ENCODE measurements around the gene REEP1. TPM values are rescaled to one million over a fixed set of nuclear protein-coding genes. Genes with fewer than 3 reads are reported as not detected.

The REEP1 gene
- total and polyA plus RNA-seq, 2 of the 13 experiments (the other 11 are each of a cell fraction or from before 2014, with no cell fraction given), result 0.27 TPM; not detected in 1

DNA sequence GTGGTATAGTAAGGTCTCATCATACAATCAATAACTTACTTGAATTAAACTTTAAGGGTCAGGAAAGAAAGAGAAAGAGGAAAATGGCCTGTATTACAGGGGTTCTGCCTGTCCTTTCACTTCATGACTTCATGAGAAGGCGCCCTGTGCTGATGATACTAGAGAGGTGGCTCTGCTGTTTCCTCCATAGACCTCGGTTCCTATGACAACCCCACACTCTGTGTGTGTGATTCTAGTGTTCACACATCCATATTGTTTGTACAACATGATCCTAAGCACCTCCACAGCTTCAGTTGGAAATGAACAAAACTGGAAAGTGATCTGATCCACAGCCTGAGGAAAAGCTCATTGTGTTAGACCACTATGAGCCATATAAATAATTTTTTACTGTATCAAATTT lies 7.0 kb upstream of the REEP1 start:
- Histone ChIP-seq H3K36me3 (replicated peaks in 1 of 2; ENCODE audit: control insufficient read depth in 1 of 2, insufficient read depth in 2 of 2, low read length in 2 of 2) (no peaks in the 10 kb centered on the region), H3K27ac (ENCODE audit: extremely low read length, insufficient read depth, low read length) (no peak overlapping the region), H3K27me3 (ENCODE audit: control insufficient read depth in 1 of 2, insufficient read depth in 2 of 2, low read length in 2 of 2) (peaks cover 0 to 24% of the 10 kb centered on the region in 2 experiments; a peak in 3 of 5 replicates), H2AFZ (ENCODE audit: low read length) (no peak overlapping the region), H4K20me1 (ENCODE audit: insufficient read depth, low read length) (no peaks in the 10 kb centered on the region), H3K79me2 (ENCODE audit: insufficient read depth, low read length) (no peaks in the 10 kb centered on the region), H3K9ac (ENCODE audit: insufficient read depth, low read depth, low read length) (no peak overlapping the region), H3K4me2 (ENCODE audit: low read depth, low read length) (no peak overlapping the region), H3K4me1 (ENCODE audit: insufficient read depth, low read length) (peaks cover 9% of the 10 kb centered on the region), H3K9me3 (ENCODE audit: low read length) (no peaks in the 10 kb centered on the region), H3K4me3 (replicated peaks in 1 of 3; ENCODE audit: insufficient read depth in 1 of 3, low read depth in 2 of 3, low read length in 3 of 3) (no peak overlapping the region)
- WGBS (ENCODE audit: low lambda C conversion rate), result 41% methylated on average over 2 of the region's 2 CpGs
- in situ Hi-C loops (cut with HindIII; ENCODE audit: extremely low pct_ligation_motif_present, low pct_unique_long_range_greater_than_20kb) (no loop called here), intact Hi-C loops (cut with micrococcal nuclease; ENCODE audit: unreplicated experiment) (no loop called here)
- ChIA-PET CTCF (ENCODE audit: low intra/inter-chr PET ratio, low total read pairs) (no interaction called here), POLR2A (no interaction called here)
- no TSS peak for BruUV-seq (replicated peaks)
- no peak for DNase-seq (ENCODE audit: low spot score)
- ATAC-seq, result no peak
- no peak for FAIRE-seq
- no peak for TF ChIP-seq CSRNP1 (CRISPR knock-in tag; IDR thresholded peaks at IDR 0.05)
- TF ChIP-seq, protein P1, sequence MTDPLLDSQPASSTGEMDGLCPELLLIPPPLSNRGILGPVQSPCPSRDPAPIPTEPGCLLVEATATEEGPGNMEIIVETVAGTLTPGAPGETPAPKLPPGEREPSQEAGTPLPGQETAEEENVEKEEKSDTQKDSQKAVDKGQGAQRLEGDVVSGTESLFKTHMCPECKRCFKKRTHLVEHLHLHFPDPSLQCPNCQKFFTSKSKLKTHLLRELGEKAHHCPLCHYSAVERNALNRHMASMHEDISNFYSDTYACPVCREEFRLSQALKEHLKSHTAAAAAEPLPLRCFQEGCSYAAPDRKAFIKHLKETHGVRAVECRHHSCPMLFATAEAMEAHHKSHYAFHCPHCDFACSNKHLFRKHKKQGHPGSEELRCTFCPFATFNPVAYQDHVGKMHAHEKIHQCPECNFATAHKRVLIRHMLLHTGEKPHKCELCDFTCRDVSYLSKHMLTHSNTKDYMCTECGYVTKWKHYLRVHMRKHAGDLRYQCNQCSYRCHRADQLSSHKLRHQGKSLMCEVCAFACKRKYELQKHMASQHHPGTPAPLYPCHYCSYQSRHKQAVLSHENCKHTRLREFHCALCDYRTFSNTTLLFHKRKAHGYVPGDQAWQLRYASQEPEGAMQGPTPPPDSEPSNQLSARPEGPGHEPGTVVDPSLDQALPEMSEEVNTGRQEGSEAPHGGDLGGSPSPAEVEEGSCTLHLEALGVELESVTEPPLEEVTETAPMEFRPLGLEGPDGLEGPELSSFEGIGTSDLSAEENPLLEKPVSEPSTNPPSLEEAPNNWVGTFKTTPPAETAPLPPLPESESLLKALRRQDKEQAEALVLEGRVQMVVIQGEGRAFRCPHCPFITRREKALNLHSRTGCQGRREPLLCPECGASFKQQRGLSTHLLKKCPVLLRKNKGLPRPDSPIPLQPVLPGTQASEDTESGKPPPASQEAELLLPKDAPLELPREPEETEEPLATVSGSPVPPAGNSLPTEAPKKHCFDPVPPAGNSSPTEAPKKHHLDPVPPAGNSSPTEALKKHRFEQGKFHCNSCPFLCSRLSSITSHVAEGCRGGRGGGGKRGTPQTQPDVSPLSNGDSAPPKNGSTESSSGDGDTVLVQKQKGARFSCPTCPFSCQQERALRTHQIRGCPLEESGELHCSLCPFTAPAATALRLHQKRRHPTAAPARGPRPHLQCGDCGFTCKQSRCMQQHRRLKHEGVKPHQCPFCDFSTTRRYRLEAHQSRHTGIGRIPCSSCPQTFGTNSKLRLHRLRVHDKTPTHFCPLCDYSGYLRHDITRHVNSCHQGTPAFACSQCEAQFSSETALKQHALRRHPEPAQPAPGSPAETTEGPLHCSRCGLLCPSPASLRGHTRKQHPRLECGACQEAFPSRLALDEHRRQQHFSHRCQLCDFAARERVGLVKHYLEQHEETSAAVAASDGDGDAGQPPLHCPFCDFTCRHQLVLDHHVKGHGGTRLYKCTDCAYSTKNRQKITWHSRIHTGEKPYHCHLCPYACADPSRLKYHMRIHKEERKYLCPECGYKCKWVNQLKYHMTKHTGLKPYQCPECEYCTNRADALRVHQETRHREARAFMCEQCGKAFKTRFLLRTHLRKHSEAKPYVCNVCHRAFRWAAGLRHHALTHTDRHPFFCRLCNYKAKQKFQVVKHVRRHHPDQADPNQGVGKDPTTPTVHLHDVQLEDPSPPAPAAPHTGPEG (CRISPR knock-in tag; IDR thresholded peaks at IDR 0.05), result no peak
